RWPE2 (cell line): ENCODE data around the gene ZACN.
A peak's percentile ranks its signal among the peaks of the same experiment; 100 is the strongest.
"Not testable (repeated sequence)": the region's sequence is repeated elsewhere in the genome, so short reads cannot be mapped to it uniquely, and the experiment has no call there.

Experiments
- ATAC-seq: fragments of 200-7000 bp; cut with Tn5 transposase; 3 replicates; pipeline ENCODE4 v1.9.1; 2021; ENCODE audit warnings: low read depth
- DNase-seq: peaks from one replicate; pipeline ENCODE4 v3.0.0-alpha.2; 2020; ENCODE audit warnings: low spot score
- H3K27ac ChIP-seq: fragments of 450-650 bp; 2 replicates; pipeline ENCODE4 v1.5.1; 2017; ENCODE audit warnings: mild to moderate bottlenecking; ENCODE audit not compliant: poor library complexity, severe bottlenecking
- H3K27me3 ChIP-seq: fragments of 250-450 bp; sonication (Bioruptor Pico); 2 replicates; pipeline ENCODE4 v1.5.1; 2021; ENCODE audit warnings: mild to moderate bottlenecking, moderate library complexity; ENCODE audit not compliant: insufficient read depth, poor library complexity, severe bottlenecking
- H3K36me3 ChIP-seq: fragments of 250-450 bp; sonication (Bioruptor Pico); 2 replicates; pipeline ENCODE4 v1.5.1; 2020; ENCODE audit warnings: low read depth, mild to moderate bottlenecking, moderate library complexity
- H3K4me1 ChIP-seq: fragments of 250-450 bp; sonication (Bioruptor Pico); 2 replicates; pipeline ENCODE4 v1.5.1; 2021; ENCODE audit warnings: mild to moderate bottlenecking, moderate library complexity; ENCODE audit not compliant: insufficient read depth, poor library complexity, severe bottlenecking
- H3K4me3 ChIP-seq: fragments of 250-450 bp; sonication (Bioruptor Pico); 2 replicates; pipeline ENCODE4 v1.5.1; 2021; ENCODE audit warnings: mild to moderate bottlenecking, moderate library complexity; ENCODE audit not compliant: severe bottlenecking
- H3K9me3 ChIP-seq: fragments of 250-450 bp; sonication (Bioruptor Pico); 2 replicates; pipeline ENCODE4 v1.5.1; 2021; ENCODE audit warnings: mild to moderate bottlenecking, moderate library complexity; ENCODE audit not compliant: severe bottlenecking
- TF ChIP-seq, protein P1 (sequence below): fragments of 450-650 bp; IDR thresholded peaks from one replicate; pipeline ENCODE4 v1.5.1; 2017; ENCODE audit warnings: mild to moderate bottlenecking, moderate library complexity; ENCODE audit not compliant: poor library complexity, severe bottlenecking

Gene ZACN

GRCh38 chr17:76053246-76054111, 25.5 kb upstream of the ZACN start:
- TF ChIP-seq, protein P1, sequence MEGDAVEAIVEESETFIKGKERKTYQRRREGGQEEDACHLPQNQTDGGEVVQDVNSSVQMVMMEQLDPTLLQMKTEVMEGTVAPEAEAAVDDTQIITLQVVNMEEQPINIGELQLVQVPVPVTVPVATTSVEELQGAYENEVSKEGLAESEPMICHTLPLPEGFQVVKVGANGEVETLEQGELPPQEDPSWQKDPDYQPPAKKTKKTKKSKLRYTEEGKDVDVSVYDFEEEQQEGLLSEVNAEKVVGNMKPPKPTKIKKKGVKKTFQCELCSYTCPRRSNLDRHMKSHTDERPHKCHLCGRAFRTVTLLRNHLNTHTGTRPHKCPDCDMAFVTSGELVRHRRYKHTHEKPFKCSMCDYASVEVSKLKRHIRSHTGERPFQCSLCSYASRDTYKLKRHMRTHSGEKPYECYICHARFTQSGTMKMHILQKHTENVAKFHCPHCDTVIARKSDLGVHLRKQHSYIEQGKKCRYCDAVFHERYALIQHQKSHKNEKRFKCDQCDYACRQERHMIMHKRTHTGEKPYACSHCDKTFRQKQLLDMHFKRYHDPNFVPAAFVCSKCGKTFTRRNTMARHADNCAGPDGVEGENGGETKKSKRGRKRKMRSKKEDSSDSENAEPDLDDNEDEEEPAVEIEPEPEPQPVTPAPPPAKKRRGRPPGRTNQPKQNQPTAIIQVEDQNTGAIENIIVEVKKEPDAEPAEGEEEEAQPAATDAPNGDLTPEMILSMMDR = no peak
- Histone ChIP-seq H3K36me3 (peaks cover 90% of the 10 kb centered on the region), H3K27ac (peak overlapping the region; percentile 46), H3K27me3 (no peaks in the 10 kb centered on the region), H3K4me1 (peaks cover 16% of the 10 kb centered on the region), H3K9me3 (no peaks in the 10 kb centered on the region), H3K4me3 (no peak overlapping the region)
- DNase-seq (no peak), ATAC-seq (peak; percentile 59; the same call in 2 of the 3 replicates)

GRCh38 chr17:76054112-76054476, 24.9 kb upstream of the ZACN start:
- peak overlapping the region; percentile 46 for H3K27ac ChIP-seq
- ATAC-seq = peak; percentile 84
- peaks cover 90% of the 10 kb centered on the region for H3K36me3 ChIP-seq
- no peak overlapping the region for H3K4me3 ChIP-seq
- no peak for DNase-seq
- H3K27me3 ChIP-seq = no peaks in the 10 kb centered on the region
- H3K9me3 ChIP-seq = no peaks in the 10 kb centered on the region
- TF ChIP-seq, protein P1 = no peak
- peaks cover 16% of the 10 kb centered on the region for H3K4me1 ChIP-seq

DNA sequence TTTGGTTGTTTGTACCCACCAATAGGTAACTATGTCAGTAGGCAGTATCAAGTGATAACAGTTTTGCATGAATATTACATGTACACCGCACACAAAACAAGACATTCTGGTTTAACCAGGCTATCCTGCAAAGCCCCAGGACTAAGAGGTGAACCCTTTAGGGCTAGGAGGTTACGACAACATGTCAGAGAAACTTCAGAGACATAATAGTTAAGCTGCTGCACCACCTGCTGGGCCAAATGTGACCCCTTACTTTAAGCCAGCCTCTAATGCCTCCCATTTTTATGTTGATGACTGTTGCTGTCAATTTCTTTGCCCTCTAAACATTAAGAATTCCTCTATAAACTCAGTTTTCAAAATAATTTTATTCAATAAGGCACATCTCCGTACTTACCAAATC, 22.1 kb upstream of the ZACN start:
- Histone ChIP-seq H3K9me3 (no peaks in the 10 kb centered on the region), H3K36me3 (peaks cover 88% of the 10 kb centered on the region), H3K27ac (no peak overlapping the region), H3K27me3 (no peaks in the 10 kb centered on the region), H3K4me1 (peaks cover 16% of the 10 kb centered on the region), H3K4me3 (no peak overlapping the region)
- ATAC-seq (no peak), DNase-seq (no peak)
- TF ChIP-seq, protein P1 = no peak

DNA sequence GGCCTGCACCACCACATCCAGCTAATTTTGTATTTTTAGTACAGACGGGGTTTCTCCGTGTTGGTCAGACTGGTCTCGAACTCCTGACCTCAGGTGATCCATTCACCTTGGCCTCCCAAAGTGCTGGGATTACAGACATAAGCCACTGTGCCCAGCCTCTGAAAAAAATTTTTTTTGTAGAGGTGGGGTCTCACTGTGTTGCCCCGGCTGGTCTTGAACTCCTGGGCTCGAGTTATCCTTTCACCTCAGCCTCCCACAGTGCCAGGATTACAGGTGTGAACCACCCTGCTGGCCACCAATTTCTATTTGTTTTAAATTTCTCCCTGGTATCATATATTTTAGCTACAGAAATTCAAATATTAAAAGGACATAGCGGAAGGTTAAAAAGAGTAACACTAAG, 20.7 kb upstream of the ZACN start:
- not testable (repeated sequence) for DNase-seq, H3K9me3 ChIP-seq, H3K4me3 ChIP-seq, ATAC-seq, H3K27ac ChIP-seq, H3K27me3 ChIP-seq
- H3K4me1 ChIP-seq = peaks cover 16% of the 10 kb centered on the region
- H3K36me3 ChIP-seq = peaks cover 91% of the 10 kb centered on the region

DNA sequence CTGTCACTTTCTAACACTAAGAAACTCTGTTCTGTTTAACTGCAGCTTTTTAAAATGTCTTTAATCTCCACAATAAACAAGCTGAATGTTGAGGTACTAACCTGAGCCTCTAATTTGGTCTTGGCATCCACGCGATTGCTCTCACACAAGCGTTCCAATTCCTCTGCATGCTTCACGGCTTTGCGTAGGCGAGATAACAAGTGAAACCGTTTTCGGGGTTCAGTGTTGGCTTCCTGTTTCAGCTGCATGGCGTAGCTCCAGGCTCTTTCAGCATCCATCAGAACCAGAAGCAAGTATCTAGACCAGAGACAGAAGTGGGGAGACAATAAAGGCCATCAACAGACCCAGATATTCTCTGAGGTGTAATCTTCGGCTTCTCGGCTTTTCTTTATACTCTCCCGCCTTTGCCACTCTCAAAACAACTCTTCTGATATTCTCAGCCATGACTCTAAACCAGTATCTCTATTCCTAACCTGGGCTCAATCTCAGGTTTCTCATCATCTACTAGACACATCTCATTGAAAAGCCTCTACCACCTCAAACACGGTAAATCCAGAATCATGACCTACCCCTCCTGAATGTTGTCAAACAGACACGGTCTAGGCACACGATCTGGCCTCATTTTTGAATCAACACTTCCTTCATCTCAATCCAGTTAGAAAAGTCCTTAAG, 15.0 kb upstream of the ZACN start:
- H3K27ac ChIP-seq = no peak overlapping the region
- no peak for ATAC-seq

More for the DNA sequence above, 15.0 kb upstream of the ZACN start:
- DNase-seq = no peak
- no peaks in the 10 kb centered on the region for H3K9me3 ChIP-seq
- H3K27me3 ChIP-seq = no peaks in the 10 kb centered on the region
- TF ChIP-seq, protein P1 = no peak
- H3K4me1 ChIP-seq = no peaks in the 10 kb centered on the region
- H3K4me3 ChIP-seq = no peak overlapping the region
- peaks cover 93% of the 10 kb centered on the region for H3K36me3 ChIP-seq
